ENCODE data around the gene TRAPPC2L. TPM values are rescaled to one million over a fixed set of nuclear protein-coding genes. Genes with fewer than 3 reads are reported as not detected.

Gene TRAPPC2L
- total RNA-seq, 6 donors from 2014 or later: 10.9 to 62.5 (median 32.4) TPM

GRCh38 chr16:88907768-88908167 lies 50.8 kb downstream of the TRAPPC2L start:
- DNase-seq (no peak), ATAC-seq (ENCODE audit: low FRiP score in 2 of 2) (no peak)
- Histone ChIP-seq H3K27me3 (no peaks in the 10 kb centered on the region), H3K9me3 (no peaks in the 10 kb centered on the region), H3K4me3 (no peak overlapping the region), H3K27ac (peak overlapping the region; percentile 23 to 64 (median 27)), H3K4me1 (peaks cover 3 to 14% (median 11%) of the 10 kb centered on the region in 4 donors), H3K36me3 (no peaks in the 10 kb centered on the region)
- no peak for TF ChIP-seq EP300 (IDR thresholded peaks at IDR 0.05)
- TF ChIP-seq POLR2AphosphoS5 (IDR thresholded peaks at IDR 0.05): no peak
- TF ChIP-seq POLR2A (IDR thresholded peaks at IDR 0.05): no peak
- TF ChIP-seq CTCF (IDR thresholded peaks at IDR 0.05): no peak
- WGBS, 2 donors: 72 to 80% methylated on average over 3 to 4 of the region's 4 CpGs

GRCh38 chr16:88908307-88908706 lies 51.4 kb downstream of the TRAPPC2L start:
- peak in 1 of 4 donors; percentile 51 for TF ChIP-seq EP300 (IDR thresholded peaks at IDR 0.05)
- TF ChIP-seq POLR2A (IDR thresholded peaks at IDR 0.05): no peak
- TF ChIP-seq CTCF (IDR thresholded peaks at IDR 0.05): no peak
- H3K9me3 ChIP-seq: no peaks in the 10 kb centered on the region
- no peak overlapping the region for H3K4me3 ChIP-seq
- H3K27ac ChIP-seq: peak overlapping the region in 3 of 4 donors; percentile 17 to 54 (median 30)
- peaks cover 3 to 14% (median 11%) of the 10 kb centered on the region in 4 donors for H3K4me1 ChIP-seq
- H3K36me3 ChIP-seq: no peaks in the 10 kb centered on the region
- ATAC-seq (ENCODE audit: low FRiP score in 2 of 2) (no peak), DNase-seq (peak in 1 of 2 donors; percentile 57)
- WGBS, 2 donors: 80 to 83% methylated on average over 17 of the region's 17 CpGs
- no peaks in the 10 kb centered on the region for H3K27me3 ChIP-seq

- no peak overlapping the region for H3K4me3 ChIP-seq
- 76 to 80% methylated on average over 28 to 43 of the region's 44 CpGs for WGBS, 2 donors
- peak overlapping the region in 2 of 4 donors; percentile 25 to 54 for H3K27ac ChIP-seq
- H3K36me3 ChIP-seq: no peaks in the 10 kb centered on the region
- no peaks in the 10 kb centered on the region for H3K27me3 ChIP-seq
- H3K9me3 ChIP-seq: no peaks in the 10 kb centered on the region
- DNase-seq: peak in 1 of 2 donors; percentile 82
- no peak for ATAC-seq (ENCODE audit: low FRiP score in 2 of 2)
- peaks cover 3 to 15% (median 12%) of the 10 kb centered on the region in 4 donors for H3K4me1 ChIP-seq
- TF ChIP-seq CTCF (IDR thresholded peaks at IDR 0.05): no peak
- TF ChIP-seq POLR2AphosphoS5 (IDR thresholded peaks at IDR 0.05): peak in 1 of 2 donors; percentile 29
- no peak for TF ChIP-seq EP300 (IDR thresholded peaks at IDR 0.05)
These were observed 52.7 kb downstream of the TRAPPC2L start for GRCh38 chr16:88909431-88910210.

GRCh38 chr16:88910284-88911135 lies 53.6 kb downstream of the TRAPPC2L start:
- 56 to 62% methylated on average over 13 to 25 of the region's 26 CpGs for WGBS, 2 donors
- peaks cover 0 to 15% (median 12%) of the 10 kb centered on the region in 4 donors for H3K4me1 ChIP-seq
- ATAC-seq (ENCODE audit: low FRiP score in 2 of 2) (no peak), DNase-seq (peak in 1 of 2 donors; percentile 61)
- H3K27me3 ChIP-seq: no peaks in the 10 kb centered on the region
- H3K4me3 ChIP-seq: no peak overlapping the region
- H3K36me3 ChIP-seq: no peaks in the 10 kb centered on the region
- peak overlapping the region in 3 of 4 donors; percentile 25 to 54 (median 51) for H3K27ac ChIP-seq
- TF ChIP-seq POLR2AphosphoS5 (IDR thresholded peaks at IDR 0.05) (no peak), POLR2A (IDR thresholded peaks at IDR 0.05) (no peak), EP300 (IDR thresholded peaks at IDR 0.05) (no peak)
- H3K9me3 ChIP-seq: no peaks in the 10 kb centered on the region

All from upper lobe of left lung (tissue), 6 donors.